ENCODE data around the gene SLC26A11. TPM values are rescaled to one million over a fixed set of nuclear protein-coding genes. Genes with fewer than 3 reads are reported as not detected.

SLC26A11 gene
- total RNA-seq, 1 experiment from 2014 or later, result 26.5 TPM

DNA sequence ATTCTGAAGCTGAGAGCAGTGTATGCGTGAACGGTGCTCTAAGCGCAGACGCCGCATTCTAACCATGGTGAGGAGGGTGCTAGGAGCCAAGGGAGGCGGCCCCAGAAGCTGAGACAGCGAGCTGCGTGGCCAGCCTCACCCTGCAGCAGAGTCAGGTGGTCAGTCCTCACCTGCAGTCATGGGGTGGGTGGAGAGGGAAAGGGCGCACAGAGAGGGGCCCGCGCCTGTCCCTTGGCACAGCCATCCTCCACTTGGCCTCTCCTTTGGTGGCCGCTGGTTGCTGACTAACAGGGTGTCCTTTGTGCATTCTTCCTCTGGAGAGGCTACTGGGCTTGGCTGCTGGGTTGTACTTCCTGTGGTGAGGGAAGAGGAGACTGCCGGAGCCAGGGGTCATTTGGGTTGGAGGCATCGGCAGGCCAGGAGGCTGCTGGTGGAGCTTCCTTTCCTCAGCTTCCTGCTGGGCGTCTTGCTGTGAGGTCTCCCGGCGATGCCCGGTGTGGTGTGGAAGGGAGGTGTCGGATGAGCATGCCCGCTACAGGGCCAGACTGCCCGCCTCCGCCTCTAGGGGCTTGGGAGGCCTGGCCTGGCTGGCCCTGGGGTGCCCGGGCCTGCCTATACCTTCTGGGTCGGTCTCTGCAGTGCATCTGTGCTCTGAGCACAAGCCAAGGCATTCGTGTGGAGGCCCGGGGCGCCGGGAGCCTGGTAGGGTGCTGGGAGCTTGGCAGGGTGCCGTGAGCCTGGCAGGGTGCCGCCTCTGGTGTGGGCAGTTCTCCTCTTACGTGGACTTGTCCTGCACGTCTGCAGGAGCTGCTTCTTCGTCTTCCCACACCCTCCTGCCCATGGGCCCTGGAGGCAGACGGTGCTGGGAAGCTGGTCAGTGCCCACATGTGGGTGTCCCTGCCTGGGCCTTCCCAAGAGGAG is 57.8 kb downstream of the SLC26A11 start:
- H3K27ac Mint-ChIP-seq, result peak overlapping the region in 2 of 3 experiments; percentile 47 to 79; a peak in 2 of 7 replicates
- no peak overlapping the region for H3K4me3 Mint-ChIP-seq
- no peaks in the 10 kb centered on the region for H3K27me3 Mint-ChIP-seq (ENCODE audit: low read depth)
- no peaks in the 10 kb centered on the region for H3K9me3 ChIP-seq (ENCODE audit: control insufficient read depth, low read depth, low read length)
- no peak overlapping the region for H4K5ac ChIP-seq (ENCODE audit: insufficient read length, low read depth, low read length)
- H3K79me2 ChIP-seq (ENCODE audit: insufficient read depth, low read length), result no peaks in the 10 kb centered on the region
- no peak overlapping the region for H4K91ac ChIP-seq (ENCODE audit: insufficient read length, low read depth, low read length)
- no peak overlapping the region for H3K23ac ChIP-seq (ENCODE audit: insufficient read length, low read depth, low read length)
- H3K4me1 Mint-ChIP-seq, result peaks cover 8 to 15% of the 10 kb centered on the region in 2 experiments
- H3K18ac ChIP-seq (ENCODE audit: insufficient read length, low read depth, low read length), result no peak overlapping the region
- no peak overlapping the region for H2BK15ac ChIP-seq (ENCODE audit: low read depth, low read length)
- peaks cover 9 to 22% (median 11%) of the 10 kb centered on the region in 3 experiments; a peak in 6 of 7 replicates for H3K36me3 Mint-ChIP-seq (ENCODE audit: insufficient read depth in 1 of 3, low read depth in 3 of 3)
- H3K79me1 ChIP-seq (ENCODE audit: insufficient read depth, low read depth, low read length, poor library complexity, severe bottlenecking), result no peaks in the 10 kb centered on the region
- no peak overlapping the region; the same call in 1 of the 2 replicates for H3K14ac ChIP-seq (ENCODE audit: insufficient read depth, low read length)
- no peak overlapping the region for H2BK20ac ChIP-seq (ENCODE audit: low read depth, low read length, poor library complexity, severe bottlenecking)
- no peak overlapping the region for H2BK5ac ChIP-seq (ENCODE audit: insufficient read length, low read length)
- no peak overlapping the region for H3K27ac ChIP-seq (ENCODE audit: insufficient read length, low read depth, low read length)
- no peak overlapping the region for H3K56ac ChIP-seq (ENCODE audit: insufficient read length, low read depth, low read length)
- no CpG with 5 or more reads among the region's 34 CpGs for WGBS (ENCODE audit: extremely low coverage, insufficient read length, low lambda C conversion rate)
- no peaks in the 10 kb centered on the region for H4K20me1 ChIP-seq (ENCODE audit: control insufficient read depth, insufficient read depth, insufficient read length)
- no peak overlapping the region for H3K9ac ChIP-seq (ENCODE audit: extremely low read depth, insufficient read length, low read length)
- H3K4ac ChIP-seq (ENCODE audit: low read depth, low read length), result no peak overlapping the region
- H2BK120ac ChIP-seq (ENCODE audit: low read depth, low read length, poor library complexity, severe bottlenecking), result no peak overlapping the region
- no peak overlapping the region for H2AK5ac ChIP-seq (ENCODE audit: insufficient read length, low read length)
- H2AFZ ChIP-seq (ENCODE audit: low read length), result no peak overlapping the region
- H3T11ph ChIP-seq (ENCODE audit: low read length), result no peak overlapping the region
- H3K4me2 ChIP-seq (ENCODE audit: insufficient read depth, insufficient read length, low read length), result no peak overlapping the region
- H3K23me2 ChIP-seq (ENCODE audit: insufficient read length, low read depth, low read length, poor library complexity, severe bottlenecking), result no peaks in the 10 kb centered on the region
- DNase-seq, result no peak
- H3K4me1 ChIP-seq (ENCODE audit: insufficient read depth, low read length), result no peaks in the 10 kb centered on the region
- no peaks in the 10 kb centered on the region for H3K27me3 ChIP-seq (ENCODE audit: insufficient read depth, low read length)
- no peak overlapping the region for H2BK12ac ChIP-seq (ENCODE audit: insufficient read length, low read depth, low read length)
- H4K8ac ChIP-seq (replicated peaks; ENCODE audit: insufficient read length, low read depth, low read length), result no peak overlapping the region
- TF ChIP-seq, protein P1, sequence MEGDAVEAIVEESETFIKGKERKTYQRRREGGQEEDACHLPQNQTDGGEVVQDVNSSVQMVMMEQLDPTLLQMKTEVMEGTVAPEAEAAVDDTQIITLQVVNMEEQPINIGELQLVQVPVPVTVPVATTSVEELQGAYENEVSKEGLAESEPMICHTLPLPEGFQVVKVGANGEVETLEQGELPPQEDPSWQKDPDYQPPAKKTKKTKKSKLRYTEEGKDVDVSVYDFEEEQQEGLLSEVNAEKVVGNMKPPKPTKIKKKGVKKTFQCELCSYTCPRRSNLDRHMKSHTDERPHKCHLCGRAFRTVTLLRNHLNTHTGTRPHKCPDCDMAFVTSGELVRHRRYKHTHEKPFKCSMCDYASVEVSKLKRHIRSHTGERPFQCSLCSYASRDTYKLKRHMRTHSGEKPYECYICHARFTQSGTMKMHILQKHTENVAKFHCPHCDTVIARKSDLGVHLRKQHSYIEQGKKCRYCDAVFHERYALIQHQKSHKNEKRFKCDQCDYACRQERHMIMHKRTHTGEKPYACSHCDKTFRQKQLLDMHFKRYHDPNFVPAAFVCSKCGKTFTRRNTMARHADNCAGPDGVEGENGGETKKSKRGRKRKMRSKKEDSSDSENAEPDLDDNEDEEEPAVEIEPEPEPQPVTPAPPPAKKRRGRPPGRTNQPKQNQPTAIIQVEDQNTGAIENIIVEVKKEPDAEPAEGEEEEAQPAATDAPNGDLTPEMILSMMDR (conservative IDR thresholded peaks at IDR 0.05), result no peak
- no peaks in the 10 kb centered on the region for H3K9me3 Mint-ChIP-seq
